Suprapubic skin (tissue), 4 donors: ENCODE results near the gene ZNF837.

Source experiments
- EP300 ChIP-seq: sonication (generic); formaldehyde crosslinking; IDR thresholded peaks from one replicate; pipeline ENCODE4 v1.6.1; 2017; ENCODE audit warnings: antibody characterized with exemption
- POLR2A ChIP-seq, 2 donors: fragments of 450-650 bp; IDR thresholded peaks; one replicate each; pipeline ENCODE4 v1.6.1; 2017; ENCODE audit warnings: antibody characterized with exemption in 2 of 2, mild to moderate bottlenecking in 2 of 2, moderate library complexity in 2 of 2
- POLR2AphosphoS5 ChIP-seq, 3 donors: sonication (generic); formaldehyde crosslinking; IDR thresholded peaks; one replicate each; pipeline ENCODE4 v1.6.1; 2017; ENCODE audit warnings: antibody characterized with exemption in 3 of 3
- TF ChIP-seq, protein P1 (sequence below), 2 donors: fragments of 200-600 bp in 1 of 2; fragments of 450-650 bp in 1 of 2; sonication (generic) in 1 of 2; IDR thresholded peaks; one replicate each; pipeline ENCODE4 v1.5.1; 2016 to 2019; ENCODE audit warnings: antibody characterized with exemption in 2 of 2, mild to moderate bottlenecking in 1 of 2, moderate library complexity in 1 of 2

DNA sequence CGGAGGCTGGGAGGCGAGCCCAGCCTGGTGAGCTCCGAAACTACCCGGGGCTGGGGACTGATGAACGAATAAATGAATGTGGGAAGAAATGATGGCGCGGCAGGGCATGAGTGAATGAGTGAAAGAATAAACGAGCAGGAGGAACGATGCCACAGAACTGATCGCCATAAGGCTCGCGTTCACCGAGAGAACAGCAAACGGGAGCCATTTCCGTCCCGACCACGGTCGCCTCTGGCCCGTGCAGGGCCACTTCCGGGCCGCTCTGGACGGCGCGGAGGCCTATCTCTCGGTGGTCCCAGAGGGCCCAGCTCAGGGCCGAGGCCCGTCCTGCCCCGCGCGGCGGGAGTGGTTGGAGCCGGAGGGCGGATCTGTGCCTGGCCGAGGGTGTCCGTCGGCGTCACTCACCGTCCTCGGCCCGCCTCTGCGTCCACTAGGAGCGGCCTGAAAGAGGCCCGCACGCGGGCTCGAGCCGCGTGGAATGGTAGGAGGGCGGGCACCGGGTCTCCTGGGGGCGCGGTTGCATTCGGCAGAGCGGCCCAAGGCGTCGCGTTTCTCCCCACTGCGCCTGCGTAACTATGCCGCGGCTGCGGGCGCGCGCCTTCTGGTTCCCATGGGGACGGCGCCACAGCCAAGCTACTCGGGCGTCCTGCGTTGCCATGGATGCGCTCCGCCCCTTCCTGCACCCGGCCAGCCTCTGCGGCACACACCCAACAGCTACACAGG, 18.4 kb downstream of the ZNF837 start, which contains the start of gene ZNF497:
- peak; percentile 4 to 95 (median 61) for TF ChIP-seq POLR2AphosphoS5 (IDR thresholded peaks at IDR 0.05)
- TF ChIP-seq, protein P1, sequence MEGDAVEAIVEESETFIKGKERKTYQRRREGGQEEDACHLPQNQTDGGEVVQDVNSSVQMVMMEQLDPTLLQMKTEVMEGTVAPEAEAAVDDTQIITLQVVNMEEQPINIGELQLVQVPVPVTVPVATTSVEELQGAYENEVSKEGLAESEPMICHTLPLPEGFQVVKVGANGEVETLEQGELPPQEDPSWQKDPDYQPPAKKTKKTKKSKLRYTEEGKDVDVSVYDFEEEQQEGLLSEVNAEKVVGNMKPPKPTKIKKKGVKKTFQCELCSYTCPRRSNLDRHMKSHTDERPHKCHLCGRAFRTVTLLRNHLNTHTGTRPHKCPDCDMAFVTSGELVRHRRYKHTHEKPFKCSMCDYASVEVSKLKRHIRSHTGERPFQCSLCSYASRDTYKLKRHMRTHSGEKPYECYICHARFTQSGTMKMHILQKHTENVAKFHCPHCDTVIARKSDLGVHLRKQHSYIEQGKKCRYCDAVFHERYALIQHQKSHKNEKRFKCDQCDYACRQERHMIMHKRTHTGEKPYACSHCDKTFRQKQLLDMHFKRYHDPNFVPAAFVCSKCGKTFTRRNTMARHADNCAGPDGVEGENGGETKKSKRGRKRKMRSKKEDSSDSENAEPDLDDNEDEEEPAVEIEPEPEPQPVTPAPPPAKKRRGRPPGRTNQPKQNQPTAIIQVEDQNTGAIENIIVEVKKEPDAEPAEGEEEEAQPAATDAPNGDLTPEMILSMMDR (IDR thresholded peaks at IDR 0.05): no peak
- TF ChIP-seq POLR2A (IDR thresholded peaks at IDR 0.05): peak in 1 of 2 donors; percentile 52
- TF ChIP-seq EP300: no peak
